OCI-LY7 (cell line): Measurements from ENCODE around the gene KNDC1.

ENCODE experiments used
- EZH2phosphoT487 ChIP-seq: fragments of 200-600 bp; sonication (generic); IDR thresholded peaks from 2 replicates; pipeline ENCODE4 v1.6.1; 2018; ENCODE audit warnings: low read depth, borderline replicate concordance, mild to moderate bottlenecking, mixed run types, antibody characterized with exemption, low read length, moderate library complexity, mixed read lengths
- TF ChIP-seq, protein P1 (sequence below): fragments of 200-600 bp; sonication (generic); conservative IDR thresholded peaks from 2 replicates; pipeline ENCODE4 v1.5.1; 2014; ENCODE audit warnings: mild to moderate bottlenecking, antibody characterized with exemption, low read length, moderate library complexity, mixed read lengths

DNA sequence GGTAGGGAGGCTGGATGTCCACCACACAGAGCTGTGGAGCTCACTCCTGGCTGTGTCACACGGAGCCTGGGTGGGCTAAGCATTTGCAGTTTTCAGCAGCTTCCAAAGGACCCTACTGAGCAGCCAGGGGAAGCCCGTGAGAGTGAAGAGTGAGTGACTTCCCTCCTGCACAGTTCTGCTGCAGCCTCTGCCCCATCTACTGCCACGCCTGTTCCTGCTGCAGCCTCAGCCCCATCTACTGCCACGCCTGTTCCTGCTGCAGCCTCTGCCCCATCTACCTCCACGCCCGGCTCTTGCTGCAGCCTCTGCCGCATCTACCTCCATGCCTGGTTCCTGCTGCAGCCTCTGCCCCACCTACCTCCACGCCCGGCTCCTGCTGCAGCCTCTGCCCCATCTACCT, 104.4 kb downstream of the KNDC1 start:
- TF ChIP-seq, protein P1, sequence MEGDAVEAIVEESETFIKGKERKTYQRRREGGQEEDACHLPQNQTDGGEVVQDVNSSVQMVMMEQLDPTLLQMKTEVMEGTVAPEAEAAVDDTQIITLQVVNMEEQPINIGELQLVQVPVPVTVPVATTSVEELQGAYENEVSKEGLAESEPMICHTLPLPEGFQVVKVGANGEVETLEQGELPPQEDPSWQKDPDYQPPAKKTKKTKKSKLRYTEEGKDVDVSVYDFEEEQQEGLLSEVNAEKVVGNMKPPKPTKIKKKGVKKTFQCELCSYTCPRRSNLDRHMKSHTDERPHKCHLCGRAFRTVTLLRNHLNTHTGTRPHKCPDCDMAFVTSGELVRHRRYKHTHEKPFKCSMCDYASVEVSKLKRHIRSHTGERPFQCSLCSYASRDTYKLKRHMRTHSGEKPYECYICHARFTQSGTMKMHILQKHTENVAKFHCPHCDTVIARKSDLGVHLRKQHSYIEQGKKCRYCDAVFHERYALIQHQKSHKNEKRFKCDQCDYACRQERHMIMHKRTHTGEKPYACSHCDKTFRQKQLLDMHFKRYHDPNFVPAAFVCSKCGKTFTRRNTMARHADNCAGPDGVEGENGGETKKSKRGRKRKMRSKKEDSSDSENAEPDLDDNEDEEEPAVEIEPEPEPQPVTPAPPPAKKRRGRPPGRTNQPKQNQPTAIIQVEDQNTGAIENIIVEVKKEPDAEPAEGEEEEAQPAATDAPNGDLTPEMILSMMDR = no peak
- no peak for TF ChIP-seq EZH2phosphoT487
